GM12892 (cell line): ENCODE measurements around the gene ABL1.

Source experiments
- POLR2A ChIP-seq: IDR thresholded peaks from 2 replicates; pipeline ENCODE4 v1.6.1; 2011; ENCODE audit warnings: low read depth, low read length, control low read depth
- POLR2AphosphoS5 ChIP-seq: IDR thresholded peaks from 2 replicates; pipeline ENCODE4 v1.6.1; 2011; ENCODE audit warnings: low read depth, low read length, control low read depth
- TAF1 ChIP-seq: IDR thresholded peaks from 2 replicates; pipeline ENCODE4 v1.6.1; 2011; ENCODE audit warnings: low read depth, mild to moderate bottlenecking, control low read depth, low read length, borderline replicate concordance

GRCh38 chr9:130870491-130871381 is 35.7 kb downstream of the ABL1 start:
- TF ChIP-seq POLR2AphosphoS5 (no peak), POLR2A (no peak), TAF1 (no peak)
